IMR-90 (cell line): ENCODE data around the gene SHISA8. TPM values are rescaled to one million over a fixed set of nuclear protein-coding genes. Genes with fewer than 3 reads are reported as not detected.
A peak's percentile ranks its signal among the peaks of the same experiment; 100 is the strongest.

Experiments
- ATAC-seq: fragments of 200-7000 bp; cut with Tn5 transposase; 2 replicates; pipeline ENCODE4 v1.9.1; 2020; ENCODE audit warnings: low read depth, mild to moderate bottlenecking, moderate library complexity
- BruUV-seq: library from RNA; stranded (reverse); fragments of 400-500 nt; replicated peaks from 2 replicates; lab custom pipeline; 2021; lab: Mats Ljungman, UMichigan
- CTCF ChIA-PET: fragments of 300-600 bp; formaldehyde crosslinking; extraction: SDS; loops from one replicate; lab custom pipeline; 2021; ENCODE audit warnings: antibody characterized with exemption; lab: Yijun Ruan, JAX
- POLR2A ChIA-PET: fragments of 300-600 bp; sonication (Branson Sonifier 250); formaldehyde crosslinking; loops from one replicate; lab custom pipeline; 2022; ENCODE audit warnings: antibody characterized with exemption; ENCODE audit not compliant: unreplicated experiment; lab: Charles Lee
- DNase-seq: peaks from one replicate; pipeline ENCODE4 v3.0.0; 2013
- H2AFZ ChIP-seq: replicated peaks from 2 replicates; pipeline ENCODE3; 2013; ENCODE audit warnings: low read length, mild to moderate bottlenecking; ENCODE audit not compliant: poor library complexity
- H2AK5ac ChIP-seq: 2 replicates; pipeline ENCODE4 v1.6.1; 2013; ENCODE audit warnings: low read depth, low read length, inconsistent platforms
- H2AK9ac ChIP-seq: replicated peaks from 2 replicates; pipeline ENCODE3; 2013; ENCODE audit warnings: mild to moderate bottlenecking, low read depth, low read length, moderate library complexity; ENCODE audit not compliant: poor library complexity
- H2BK120ac ChIP-seq: 2 replicates; pipeline ENCODE4 v1.6.1; 2013; ENCODE audit warnings: low read depth, low read length, inconsistent platforms
- H2BK15ac ChIP-seq: 3 replicates; pipeline ENCODE4 v1.6.1; 2013; ENCODE audit warnings: low read depth, low read length, inconsistent platforms
- H2BK20ac ChIP-seq: 2 replicates; pipeline ENCODE4 v1.6.1; 2013; ENCODE audit warnings: low read depth, mild to moderate bottlenecking, inconsistent platforms, low read length, moderate library complexity
- H2BK5ac ChIP-seq: 2 replicates; pipeline ENCODE4 v1.6.1; 2013; ENCODE audit warnings: mild to moderate bottlenecking, low read depth, low read length, inconsistent platforms; ENCODE audit not compliant: poor library complexity, severe bottlenecking
- H3K14ac ChIP-seq: replicated peaks from 2 replicates; pipeline ENCODE4 v1.6.1; 2013; ENCODE audit warnings: low read depth, low read length, inconsistent platforms
- H3K18ac ChIP-seq: 2 replicates; pipeline ENCODE4 v1.6.1; 2013; ENCODE audit warnings: low read depth, low read length, control low read depth
- H3K23ac ChIP-seq: 2 replicates; pipeline ENCODE4 v1.6.1; 2013; ENCODE audit warnings: low read depth, low read length, inconsistent platforms
- H3K27ac ChIP-seq: 2 replicates; pipeline ENCODE4 v1.5.1; 2013; ENCODE audit warnings: mild to moderate bottlenecking, control low read depth, low read length; ENCODE audit not compliant: insufficient read depth
- H3K27me3 ChIP-seq: 2 replicates; pipeline ENCODE4 v1.6.1; 2013; ENCODE audit warnings: low read length; ENCODE audit not compliant: control insufficient read depth, insufficient read depth
- H3K36me3 ChIP-seq: 2 replicates; pipeline ENCODE4 v1.6.1; 2013; ENCODE audit warnings: low read length, mixed read lengths; ENCODE audit not compliant: control insufficient read depth, insufficient read depth
- H3K4ac ChIP-seq: 2 replicates; pipeline ENCODE4 v1.6.1; 2013; ENCODE audit warnings: low read depth, low read length, inconsistent platforms
- H3K4me1 ChIP-seq: 2 replicates; pipeline ENCODE4 v1.6.1; 2013; ENCODE audit warnings: low read length, mixed read lengths; ENCODE audit not compliant: control insufficient read depth, insufficient read depth
- H3K4me2 ChIP-seq: 2 replicates; pipeline ENCODE4 v1.6.1; 2013; ENCODE audit warnings: low read depth, mild to moderate bottlenecking, control low read depth, low read length, moderate library complexity
- H3K4me3 ChIP-seq: 2 replicates; pipeline ENCODE4 v1.5.1; 2013; ENCODE audit warnings: low read depth, mild to moderate bottlenecking, control low read depth, low read length, moderate library complexity; ENCODE audit not compliant: insufficient read depth
- H3K56ac ChIP-seq: 2 replicates; pipeline ENCODE4 v1.6.1; 2013; ENCODE audit warnings: low read length, inconsistent platforms; ENCODE audit not compliant: insufficient read depth; ENCODE audit errors: extremely low read depth
- H3K79me1 ChIP-seq, 2 experiments: 2 replicates each; pipeline ENCODE4 v1.6.1; 2013; ENCODE audit warnings: low read length in 2 of 2, inconsistent platforms in 1 of 2, low read depth in 1 of 2
- H3K9ac ChIP-seq: 2 replicates; pipeline ENCODE4 v1.6.1; 2013; ENCODE audit warnings: low read depth, low read length, control low read depth
- H3K9me1 ChIP-seq: 2 replicates; pipeline ENCODE4 v1.6.1; 2013; ENCODE audit warnings: low read length, inconsistent platforms; ENCODE audit not compliant: insufficient read depth
- H3K9me3 ChIP-seq: 2 replicates; pipeline ENCODE4 v1.6.1; 2013; ENCODE audit warnings: low read length; ENCODE audit not compliant: control insufficient read depth, insufficient read depth
- H4K20me1 ChIP-seq: 2 replicates; pipeline ENCODE4 v1.6.1; 2013; ENCODE audit warnings: low read length, inconsistent platforms; ENCODE audit not compliant: insufficient read depth
- H4K5ac ChIP-seq: 2 replicates; pipeline ENCODE4 v1.6.1; 2013; ENCODE audit warnings: mild to moderate bottlenecking, low read depth, low read length, control low read depth
- H4K8ac ChIP-seq, 2 experiments: 2 replicates each; pipeline ENCODE4 v1.6.1; 2013; ENCODE audit warnings: low read depth in 2 of 2, low read length in 2 of 2, control low read depth in 1 of 2, inconsistent platforms in 1 of 2
- H4K91ac ChIP-seq: 2 replicates; pipeline ENCODE4 v1.6.1; 2013; ENCODE audit warnings: low read depth, low read length, inconsistent platforms; ENCODE audit not compliant: insufficient read depth
- BHLHE40 ChIP-seq: fragments of 150-350 bp; IDR thresholded peaks from 2 replicates; pipeline ENCODE4 v1.6.1; 2016; ENCODE audit warnings: mild to moderate bottlenecking, low read depth, low read length
- CEBPB ChIP-seq: IDR thresholded peaks from 2 replicates; pipeline ENCODE4 v1.6.1; 2012; ENCODE audit warnings: low read depth, low read length, improper control_type of control experiment
- CTCF ChIP-seq: conservative IDR thresholded peaks from 2 replicates; pipeline ENCODE4 v1.5.1; 2012; ENCODE audit warnings: mild to moderate bottlenecking, low read depth, low read length, improper control_type of control experiment
- ELK1 ChIP-seq: fragments of 150-350 bp; IDR thresholded peaks from 2 replicates; pipeline ENCODE4 v1.6.1; 2016; ENCODE audit warnings: low read depth, mild to moderate bottlenecking, low read length, moderate library complexity, borderline replicate concordance
- FOS ChIP-seq: fragments of 150-350 bp; IDR thresholded peaks from 2 replicates; pipeline ENCODE4 v1.6.1; 2016; ENCODE audit warnings: low read depth, low read length
- MAFK ChIP-seq: IDR thresholded peaks from 2 replicates; pipeline ENCODE4 v1.6.1; 2012; ENCODE audit warnings: low read depth, low read length, improper control_type of control experiment
- MAZ ChIP-seq: IDR thresholded peaks from 2 replicates; pipeline ENCODE4 v1.6.1; 2012; ENCODE audit warnings: low read depth, mild to moderate bottlenecking, low read length, improper control_type of control experiment, moderate library complexity, borderline replicate concordance
- MXI1 ChIP-seq: IDR thresholded peaks from 2 replicates; pipeline ENCODE4 v1.6.1; 2012; ENCODE audit warnings: low read depth, mild to moderate bottlenecking, low read length, moderate library complexity, borderline replicate concordance
- NFE2L2 ChIP-seq: fragments of 150-350 bp; IDR thresholded peaks from 2 replicates; pipeline ENCODE4 v1.6.1; 2016; ENCODE audit warnings: low read depth, mild to moderate bottlenecking, low read length
- RAD21 ChIP-seq: IDR thresholded peaks from 2 replicates; pipeline ENCODE4 v1.6.1; 2012; ENCODE audit warnings: low read length, improper control_type of control experiment
- RCOR1 ChIP-seq: IDR thresholded peaks from 2 replicates; pipeline ENCODE4 v1.6.1; 2012; ENCODE audit warnings: mild to moderate bottlenecking, low read length, improper control_type of control experiment; ENCODE audit not compliant: insufficient replicate concordance
- RFX5 ChIP-seq: IDR thresholded peaks from 2 replicates; pipeline ENCODE4 v1.8.0; 2012; ENCODE audit warnings: low read depth, mild to moderate bottlenecking, low read length, moderate library complexity
- USF2 ChIP-seq: fragments of 150-350 bp; IDR thresholded peaks from 2 replicates; pipeline ENCODE4 v1.6.1; 2017; ENCODE audit warnings: mild to moderate bottlenecking, antibody characterized with exemption, low read length, low read depth
- WGBS, 2 experiments: methylation state at CpG; one replicate each; pipeline versions ENCODE4 v1.1.5 to v1.1.7; 2013; ENCODE audit warnings: missing lambda C conversion rate in 2 of 2; ENCODE audit not compliant: insufficient read length in 1 of 2; ENCODE audit errors: extremely low coverage in 2 of 2; 5-methylcytosine and 5-hydroxymethylcytosine counted together
- dilution Hi-C: fragments of 300-500 bp; cut with HindIII; formaldehyde crosslinking; loops from one replicate; pipeline ENCODE4 v1.14.3; 2018; ENCODE audit warnings: low sequenced_read_pairs; ENCODE audit not compliant: unreplicated experiment
- in situ Hi-C: fragments of 300-500 bp; cut with MboI; formaldehyde crosslinking; loops from 3 replicates; pipeline ENCODE4 v1.14.3; 2019; ENCODE audit warnings: low sequenced_read_pairs, inconsistent platforms, mixed read lengths
- intact Hi-C: fragments of 100-400 bp; cut with micrococcal nuclease; formaldehyde crosslinking; loops from 2 replicates; pipeline ENCODE4 v1.10.0; 2022
- polyA plus RNA-seq, 3 experiments: library from polyadenylated mRNA; depleted of rRNA; stranded (reverse); fragments of >200 nt; gene quantifications; 2 replicates each; pipeline ENCODE4 v1.2.3, GENCODE V29; 2012; ENCODE audit warnings: low replicate concordance in 1 of 3
- total RNA-seq: library from RNA; depleted of rRNA; stranded (reverse); fragments of >200 nt; gene quantifications from 2 replicates; pipeline ENCODE4 v1.2.3, GENCODE V29; 2012

Gene SHISA8
- total and polyA plus RNA-seq, 2 of the 4 experiments (the other 2 are of a cell fraction) = not detected

GRCh38 chr22:41946629-41947423 is 32.0 kb upstream of the SHISA8 start, which contains the start of gene CENPM:
TSS of gene CENPM (minus strand) at chr22:41947152. CDS start at chr22:41947076, 76 bp downstream.
- Histone ChIP-seq H3K36me3 (no peaks in the 10 kb centered on the region), H3K27me3 (no peaks in the 10 kb centered on the region), H2AK9ac (peak within 1 kb of the TSS; percentile 95), H2BK120ac (peak within 1 kb of the TSS; percentile 75; the same call in 1 of the 2 replicates), H3K4me3 (peak within 1 kb of the TSS; percentile 82), H4K8ac (peak within 1 kb of the TSS; percentile 67 to 97), H3K14ac (peak within 1 kb of the TSS; percentile 89), H4K5ac (peak within 1 kb of the TSS; percentile 94), H3K4me1 (peaks cover 8% of the 10 kb centered on the region), H3K4me2 (peak within 1 kb of the TSS; percentile 88), H2BK5ac (peak within 1 kb of the TSS; percentile 70), H2BK15ac (peak within 1 kb of the TSS; percentile 37; the same call in 2 of the 3 replicates), H3K23ac (peak within 1 kb of the TSS; percentile 72), H3K18ac (peak within 1 kb of the TSS; percentile 75), H2AK5ac (peak within 1 kb of the TSS; percentile 12; the same call in 1 of the 2 replicates), H3K4ac (peak within 1 kb of the TSS; percentile 86), H3K56ac (no peak within 1 kb of the TSS), H3K27ac (peak within 1 kb of the TSS; percentile 42; the same call in 1 of the 2 replicates), H2AFZ (peak within 1 kb of the TSS; percentile 93), H2BK20ac (peak within 1 kb of the TSS; percentile 79; the same call in 1 of the 2 replicates), H4K91ac (peak within 1 kb of the TSS; percentile 30), H3K79me1 (peaks cover 5 to 17% of the 10 kb centered on the region in 2 experiments), H3K9ac (peak within 1 kb of the TSS; percentile 54; the same call in 1 of the 2 replicates), H3K9me3 (no peaks in the 10 kb centered on the region), H3K9me1 (no peaks in the 10 kb centered on the region), H4K20me1 (no peaks in the 10 kb centered on the region)
- 1% methylated on average over 28 of the region's 56 CpGs; no CpG with 5 or more reads in 1 of the 2 experiments for WGBS, 2 experiments
- intact Hi-C loops (no loop called here), dilution Hi-C loops (no loop called here), in situ Hi-C loops (no loop called here)
- DNase-seq (peak; percentile 91), ATAC-seq (peak; percentile 98)
- BruUV-seq = no TSS peak
- ChIA-PET CTCF (interaction anchor here (0.6 to 2.2 kb wide), 5 partner anchors 10 to 314 kb away, joined by 3 to 8 read pairs (median 3); partner anchors contain the start of gene TNFRSF13C), POLR2A (no interaction called here)
- TF ChIP-seq RFX5 (no peak), NFE2L2 (no peak), MAZ (peak; percentile 76; the same call in 1 of the 2 replicates), CEBPB (no peak), MAFK (no peak), BHLHE40 (peak; percentile 96), USF2 (peak; percentile 97), RCOR1 (no peak), CTCF (no peak), MXI1 (peak; percentile 97), FOS (peak; percentile 79; the same call in 1 of the 2 replicates), RAD21 (no peak), ELK1 (no peak)
